LNCaP clone FGC (cell line): ENCODE results near the gene C11orf42.

ENCODE experiments used
- DNase-seq: peaks from one replicate; pipeline ENCODE4 v3.0.0-alpha.2; 2011; ENCODE audit warnings: low read depth
- H3K4me3 ChIP-seq: 2 replicates; pipeline ENCODE4 v1.5.1; 2011; ENCODE audit warnings: mild to moderate bottlenecking, low read depth, low read length, control low read depth
- CTCF ChIP-seq: IDR thresholded peaks from 2 replicates; pipeline ENCODE4 v1.5.1; 2012; ENCODE audit warnings: mild to moderate bottlenecking; ENCODE audit not compliant: control insufficient read depth, insufficient read depth; ENCODE audit errors: extremely low read depth

C11orf42 gene

GRCh38 chr11:6228520-6228919 is 23.2 kb downstream of the C11orf42 start:
- no peak for DNase-seq
- no peak overlapping the region for H3K4me3 ChIP-seq
- no peak for TF ChIP-seq CTCF

DNA sequence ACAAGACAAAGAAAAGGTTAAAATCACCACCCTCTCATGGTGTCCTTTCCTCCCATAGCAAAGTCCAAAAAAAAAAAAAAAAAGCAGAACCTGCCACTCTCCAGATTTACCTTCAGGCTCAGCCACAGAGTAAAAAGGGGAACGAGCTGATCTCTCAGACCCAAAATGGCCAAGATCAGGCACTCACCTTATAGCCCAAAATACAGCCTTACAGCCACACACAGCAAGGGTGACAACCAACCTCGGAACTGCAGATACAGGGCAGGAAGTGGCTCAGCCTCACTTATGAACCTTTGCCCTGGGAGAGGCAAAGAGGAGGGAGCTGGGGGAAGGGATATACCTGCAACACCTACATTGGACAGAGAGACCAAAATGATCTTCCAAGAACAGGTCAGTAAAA is 24.6 kb downstream of the C11orf42 start:
- no peak for DNase-seq
- no peak for TF ChIP-seq CTCF
- no peak overlapping the region for H3K4me3 ChIP-seq

GRCh38 chr11:6232899-6233298 is 27.5 kb downstream of the C11orf42 start:
- no peak for DNase-seq
- TF ChIP-seq CTCF, result no peak
- H3K4me3 ChIP-seq, result peak overlapping the region; percentile 91

DNA sequence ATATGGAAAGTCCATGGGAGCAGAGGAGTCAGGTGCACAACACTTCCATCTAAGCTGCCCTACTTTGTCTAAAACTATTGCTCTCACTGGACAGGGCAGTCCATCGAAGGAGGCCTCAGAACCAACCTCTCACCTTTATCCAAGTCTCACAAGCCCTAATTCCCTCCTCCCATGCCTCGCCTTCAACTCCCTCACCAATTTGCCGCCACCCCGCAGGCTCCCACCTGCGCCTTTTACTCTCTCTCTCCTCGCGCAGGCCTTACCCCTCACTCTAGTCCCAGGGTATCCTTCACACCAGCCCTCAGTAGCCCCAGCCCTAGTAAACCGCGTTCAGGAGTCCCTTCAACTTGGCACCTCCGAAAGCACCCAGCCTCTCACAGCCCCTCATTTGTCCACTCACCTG is 28.6 kb downstream of the C11orf42 start:
- TF ChIP-seq CTCF, result no peak
- DNase-seq, result no peak
- peak overlapping the region; percentile 91 for H3K4me3 ChIP-seq

DNA sequence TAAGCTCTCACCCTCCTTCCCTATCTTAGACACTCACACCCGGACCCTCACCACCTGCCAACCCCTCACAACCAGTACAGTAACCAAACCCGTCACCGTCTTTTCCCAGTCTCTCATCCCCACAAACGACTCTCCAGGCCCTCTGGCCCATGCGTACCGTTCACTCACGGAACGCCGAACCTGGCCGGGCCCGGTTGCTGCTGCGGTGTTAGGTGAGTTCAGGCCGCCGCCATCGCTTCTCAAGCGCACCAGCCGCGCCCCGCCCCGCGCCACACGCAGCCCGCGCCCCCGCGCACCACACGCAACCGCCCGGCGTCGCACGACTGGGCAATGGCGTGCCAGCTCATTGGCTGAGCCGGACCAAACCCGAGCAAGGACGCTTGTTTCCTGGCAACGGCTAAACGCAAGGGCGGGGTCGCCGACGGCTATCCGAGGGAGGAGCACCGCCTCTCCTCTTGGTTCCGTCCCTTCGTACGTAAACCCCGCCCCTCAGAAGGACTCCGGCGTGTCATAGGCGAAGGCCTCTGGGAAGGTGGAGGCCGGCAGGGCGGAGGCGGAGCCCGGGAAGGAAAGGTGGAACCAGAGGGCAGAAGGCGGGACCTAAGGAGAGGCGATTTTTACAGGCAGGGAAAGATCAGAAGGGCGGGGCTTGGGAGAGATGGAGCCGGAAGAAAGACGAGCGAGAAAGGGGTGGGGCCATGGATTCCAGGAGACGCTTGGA is 29.2 kb downstream of the C11orf42 start, which contains the start of gene FHIP1B:
FHIP1B (minus strand) TSS at position 250 of the 721 bp plus-strand sequence. CDS start 10,120 bp downstream, outside the sequence.
- peak within 1 kb of the TSS; percentile 91 for H3K4me3 ChIP-seq
- no peak for TF ChIP-seq CTCF
- DNase-seq, result peak; percentile 99

DNA sequence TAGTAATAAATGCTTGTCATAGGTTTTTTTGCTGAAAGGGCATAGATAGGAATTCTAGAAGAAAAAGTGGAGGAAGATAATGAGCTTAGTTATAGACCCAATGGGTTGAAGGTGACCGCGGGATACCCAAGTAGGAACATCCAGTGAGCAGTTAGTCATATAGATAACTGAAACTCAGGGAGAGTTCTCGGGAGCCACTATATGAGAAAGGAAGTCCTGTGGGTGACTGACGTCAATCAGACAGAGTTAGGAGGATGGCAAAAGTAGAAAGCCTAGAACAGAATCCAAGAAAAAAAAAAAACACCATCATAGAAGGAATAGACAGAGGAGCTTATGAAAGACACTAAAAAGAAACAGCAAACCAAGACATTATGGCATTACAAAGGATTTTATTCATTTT is 31.9 kb downstream of the C11orf42 start:
- no peak overlapping the region for H3K4me3 ChIP-seq
- no peak for TF ChIP-seq CTCF
- no peak for DNase-seq

DNA sequence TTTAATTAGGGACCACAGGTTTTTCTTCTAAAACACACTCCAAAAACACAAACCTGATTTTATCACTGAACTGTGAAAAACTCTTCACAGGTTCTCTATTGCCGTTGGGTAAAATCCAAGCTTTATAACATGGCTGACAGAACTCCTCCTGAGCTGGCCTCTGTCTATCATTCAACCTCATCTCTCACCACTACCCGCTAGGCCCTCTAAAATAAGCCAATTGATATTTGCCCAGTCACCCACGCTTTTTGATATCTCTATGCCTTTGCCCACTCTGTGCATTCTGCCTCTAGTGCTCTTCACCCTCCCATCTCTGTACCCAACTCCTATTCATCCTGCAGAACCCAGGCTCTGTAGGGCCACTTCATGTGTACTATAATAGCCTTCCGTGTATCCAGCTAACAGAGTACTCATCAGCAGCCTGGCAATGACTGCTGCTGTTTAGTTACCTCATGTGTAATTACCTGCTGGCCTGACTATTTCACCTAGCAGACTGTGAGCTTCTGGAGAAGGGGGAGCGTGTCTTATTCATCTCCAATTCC is 32.5 kb downstream of the C11orf42 start:
- no peak for TF ChIP-seq CTCF
- no peak for DNase-seq
- no peak overlapping the region for H3K4me3 ChIP-seq
